ENCODE results near the gene PTPRM. TPM values are rescaled to one million over a fixed set of nuclear protein-coding genes. Genes with fewer than 3 reads are reported as not detected.

The PTPRM gene
- total and polyA plus RNA-seq, 4 donors, result 9.2 to 23.0 (median 12.7) TPM

DNA sequence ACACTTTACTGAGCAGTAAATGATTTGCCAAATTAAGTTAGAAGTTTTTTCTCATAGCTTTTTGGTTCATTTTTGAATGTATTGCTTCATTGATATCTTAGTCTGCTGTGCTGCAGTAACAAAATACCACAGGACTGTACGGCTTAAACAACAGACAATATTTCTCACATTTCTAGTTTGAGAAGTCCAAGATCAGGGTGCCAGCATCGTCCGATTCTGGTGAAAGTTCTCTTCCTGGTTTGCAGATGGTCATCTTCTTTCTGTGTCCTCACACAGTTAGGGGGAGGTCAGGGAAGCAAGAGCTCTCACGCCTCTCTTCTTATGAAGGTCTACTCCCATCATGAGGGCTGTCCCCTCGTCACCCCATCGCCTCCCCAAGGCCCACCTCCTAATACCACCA lies 325.4 kb downstream of the PTPRM start:
- Histone ChIP-seq H3K36me3 (ENCODE audit: control insufficient read depth in 4 of 4, insufficient read depth in 3 of 4, low read depth in 1 of 4, low read length in 3 of 4) (peaks cover 0 to 3% (median 0%) of the 10 kb centered on the region in 4 donors), H3K9ac (ENCODE audit: low read depth in 1 of 2, low read length in 2 of 2) (no peak overlapping the region), H3K4me1 (ENCODE audit: control insufficient read depth in 4 of 4, insufficient read depth in 4 of 4, low read length in 3 of 4) (no peaks in the 10 kb centered on the region), H3K4me3 (ENCODE audit: low read depth in 1 of 3, low read length in 3 of 3) (no peak overlapping the region), H3K9me3 (ENCODE audit: control insufficient read depth in 4 of 4, low read length in 3 of 4) (no peaks in the 10 kb centered on the region), H3K27ac (ENCODE audit: low read depth in 1 of 2, low read length in 2 of 2) (no peak overlapping the region), H3K27me3 (ENCODE audit: control insufficient read depth in 4 of 4, insufficient read depth in 4 of 4, low read length in 3 of 4) (no peaks in the 10 kb centered on the region)
- TF ChIP-seq RAD21 (IDR thresholded peaks at IDR 0.05), result no peak
- TF ChIP-seq, protein P1, sequence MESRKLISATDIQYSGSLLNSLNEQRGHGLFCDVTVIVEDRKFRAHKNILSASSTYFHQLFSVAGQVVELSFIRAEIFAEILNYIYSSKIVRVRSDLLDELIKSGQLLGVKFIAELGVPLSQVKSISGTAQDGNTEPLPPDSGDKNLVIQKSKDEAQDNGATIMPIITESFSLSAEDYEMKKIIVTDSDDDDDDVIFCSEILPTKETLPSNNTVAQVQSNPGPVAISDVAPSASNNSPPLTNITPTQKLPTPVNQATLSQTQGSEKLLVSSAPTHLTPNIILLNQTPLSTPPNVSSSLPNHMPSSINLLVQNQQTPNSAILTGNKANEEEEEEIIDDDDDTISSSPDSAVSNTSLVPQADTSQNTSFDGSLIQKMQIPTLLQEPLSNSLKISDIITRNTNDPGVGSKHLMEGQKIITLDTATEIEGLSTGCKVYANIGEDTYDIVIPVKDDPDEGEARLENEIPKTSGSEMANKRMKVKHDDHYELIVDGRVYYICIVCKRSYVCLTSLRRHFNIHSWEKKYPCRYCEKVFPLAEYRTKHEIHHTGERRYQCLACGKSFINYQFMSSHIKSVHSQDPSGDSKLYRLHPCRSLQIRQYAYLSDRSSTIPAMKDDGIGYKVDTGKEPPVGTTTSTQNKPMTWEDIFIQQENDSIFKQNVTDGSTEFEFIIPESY (IDR thresholded peaks at IDR 0.05), result no peak
- TF ChIP-seq, protein P2, sequence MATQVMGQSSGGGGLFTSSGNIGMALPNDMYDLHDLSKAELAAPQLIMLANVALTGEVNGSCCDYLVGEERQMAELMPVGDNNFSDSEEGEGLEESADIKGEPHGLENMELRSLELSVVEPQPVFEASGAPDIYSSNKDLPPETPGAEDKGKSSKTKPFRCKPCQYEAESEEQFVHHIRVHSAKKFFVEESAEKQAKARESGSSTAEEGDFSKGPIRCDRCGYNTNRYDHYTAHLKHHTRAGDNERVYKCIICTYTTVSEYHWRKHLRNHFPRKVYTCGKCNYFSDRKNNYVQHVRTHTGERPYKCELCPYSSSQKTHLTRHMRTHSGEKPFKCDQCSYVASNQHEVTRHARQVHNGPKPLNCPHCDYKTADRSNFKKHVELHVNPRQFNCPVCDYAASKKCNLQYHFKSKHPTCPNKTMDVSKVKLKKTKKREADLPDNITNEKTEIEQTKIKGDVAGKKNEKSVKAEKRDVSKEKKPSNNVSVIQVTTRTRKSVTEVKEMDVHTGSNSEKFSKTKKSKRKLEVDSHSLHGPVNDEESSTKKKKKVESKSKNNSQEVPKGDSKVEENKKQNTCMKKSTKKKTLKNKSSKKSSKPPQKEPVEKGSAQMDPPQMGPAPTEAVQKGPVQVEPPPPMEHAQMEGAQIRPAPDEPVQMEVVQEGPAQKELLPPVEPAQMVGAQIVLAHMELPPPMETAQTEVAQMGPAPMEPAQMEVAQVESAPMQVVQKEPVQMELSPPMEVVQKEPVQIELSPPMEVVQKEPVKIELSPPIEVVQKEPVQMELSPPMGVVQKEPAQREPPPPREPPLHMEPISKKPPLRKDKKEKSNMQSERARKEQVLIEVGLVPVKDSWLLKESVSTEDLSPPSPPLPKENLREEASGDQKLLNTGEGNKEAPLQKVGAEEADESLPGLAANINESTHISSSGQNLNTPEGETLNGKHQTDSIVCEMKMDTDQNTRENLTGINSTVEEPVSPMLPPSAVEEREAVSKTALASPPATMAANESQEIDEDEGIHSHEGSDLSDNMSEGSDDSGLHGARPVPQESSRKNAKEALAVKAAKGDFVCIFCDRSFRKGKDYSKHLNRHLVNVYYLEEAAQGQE (IDR thresholded peaks at IDR 0.05), result no peak
- TF ChIP-seq, protein P3, sequence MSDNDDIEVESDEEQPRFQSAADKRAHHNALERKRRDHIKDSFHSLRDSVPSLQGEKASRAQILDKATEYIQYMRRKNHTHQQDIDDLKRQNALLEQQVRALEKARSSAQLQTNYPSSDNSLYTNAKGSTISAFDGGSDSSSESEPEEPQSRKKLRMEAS (IDR thresholded peaks at IDR 0.05), result no peak
- TF ChIP-seq FOXA2 (IDR thresholded peaks at IDR 0.05), result no peak
- TF ChIP-seq NR2F2 (IDR thresholded peaks at IDR 0.05), result no peak
- no peak for DNase-seq (ENCODE audit: low spot score)
- 91% methylated on average over 6 of the region's 6 CpGs for WGBS

DNA sequence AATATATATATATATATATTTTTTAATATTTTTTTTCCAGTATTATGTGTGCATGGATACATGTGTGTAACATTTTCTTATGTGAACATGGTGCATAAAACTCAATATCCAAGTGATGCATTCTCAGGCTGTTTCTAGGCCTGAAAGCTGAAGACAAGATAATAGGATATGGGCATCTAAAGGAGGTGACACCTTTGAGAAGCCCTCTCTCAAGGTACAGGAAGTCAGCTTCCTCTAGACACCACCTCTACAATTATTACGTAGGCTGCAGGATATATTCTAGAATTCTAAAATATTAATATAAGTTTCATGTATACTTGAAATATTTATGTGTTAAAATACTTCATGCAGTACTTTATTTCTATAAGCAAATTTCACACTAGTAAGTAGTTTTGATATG lies 327.5 kb downstream of the PTPRM start:
- Histone ChIP-seq H3K36me3 (ENCODE audit: control insufficient read depth in 4 of 4, insufficient read depth in 3 of 4, low read depth in 1 of 4, low read length in 3 of 4) (peaks cover 0 to 1% (median 0%) of the 10 kb centered on the region in 4 donors), H3K4me3 (ENCODE audit: low read depth in 1 of 3, low read length in 3 of 3) (no peak overlapping the region), H3K27me3 (ENCODE audit: control insufficient read depth in 4 of 4, insufficient read depth in 4 of 4, low read length in 3 of 4) (no peaks in the 10 kb centered on the region), H3K9ac (ENCODE audit: low read depth in 1 of 2, low read length in 2 of 2) (no peak overlapping the region), H3K27ac (ENCODE audit: low read depth in 1 of 2, low read length in 2 of 2) (no peak overlapping the region), H3K9me3 (ENCODE audit: control insufficient read depth in 4 of 4, low read length in 3 of 4) (no peaks in the 10 kb centered on the region), H3K4me1 (ENCODE audit: control insufficient read depth in 4 of 4, insufficient read depth in 4 of 4, low read length in 3 of 4) (no peaks in the 10 kb centered on the region)
- TF ChIP-seq GABPA (IDR thresholded peaks at IDR 0.05 in 1 of 2, conservative IDR thresholded peaks at IDR 0.05 in 1 of 2) (no peak), SP1 (IDR thresholded peaks at IDR 0.05) (no peak), FOXA1 (IDR thresholded peaks at IDR 0.05) (no peak), JUND (IDR thresholded peaks at IDR 0.05) (no peak), TAF1 (conservative IDR thresholded peaks at IDR 0.05) (no peak), RXRA (IDR thresholded peaks at IDR 0.05) (no peak), NR2F2 (IDR thresholded peaks at IDR 0.05) (no peak)
- TF ChIP-seq, protein P3 (IDR thresholded peaks at IDR 0.05), result no peak
- TF ChIP-seq, protein P4, sequence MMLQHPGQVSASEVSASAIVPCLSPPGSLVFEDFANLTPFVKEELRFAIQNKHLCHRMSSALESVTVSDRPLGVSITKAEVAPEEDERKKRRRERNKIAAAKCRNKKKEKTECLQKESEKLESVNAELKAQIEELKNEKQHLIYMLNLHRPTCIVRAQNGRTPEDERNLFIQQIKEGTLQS (IDR thresholded peaks at IDR 0.05), result no peak
- DNase-seq (ENCODE audit: low spot score), result no peak
- WGBS, result 85% methylated on average over 1 of the region's 1 CpG
